Body of pancreas (tissue), 4 donors: ENCODE measurements around the gene PINLYP.

Experiments
- POLR2A ChIP-seq, 3 donors: fragments of 450-650 bp; IDR thresholded peaks; one replicate each; pipeline ENCODE4 v1.6.1; 2016; ENCODE audit warnings: antibody characterized with exemption in 3 of 3, mild to moderate bottlenecking in 2 of 3
- TF ChIP-seq, protein P1 (sequence below), 7 experiments: fragments of 450-650 bp in 4 of 7; fragments of 200-600 bp in 3 of 7; sonication (generic) in 3 of 7; IDR thresholded peaks; one replicate each; pipeline ENCODE4 v1.5.1; 2016 to 2019; ENCODE audit warnings: antibody characterized with exemption in 7 of 7

DNA sequence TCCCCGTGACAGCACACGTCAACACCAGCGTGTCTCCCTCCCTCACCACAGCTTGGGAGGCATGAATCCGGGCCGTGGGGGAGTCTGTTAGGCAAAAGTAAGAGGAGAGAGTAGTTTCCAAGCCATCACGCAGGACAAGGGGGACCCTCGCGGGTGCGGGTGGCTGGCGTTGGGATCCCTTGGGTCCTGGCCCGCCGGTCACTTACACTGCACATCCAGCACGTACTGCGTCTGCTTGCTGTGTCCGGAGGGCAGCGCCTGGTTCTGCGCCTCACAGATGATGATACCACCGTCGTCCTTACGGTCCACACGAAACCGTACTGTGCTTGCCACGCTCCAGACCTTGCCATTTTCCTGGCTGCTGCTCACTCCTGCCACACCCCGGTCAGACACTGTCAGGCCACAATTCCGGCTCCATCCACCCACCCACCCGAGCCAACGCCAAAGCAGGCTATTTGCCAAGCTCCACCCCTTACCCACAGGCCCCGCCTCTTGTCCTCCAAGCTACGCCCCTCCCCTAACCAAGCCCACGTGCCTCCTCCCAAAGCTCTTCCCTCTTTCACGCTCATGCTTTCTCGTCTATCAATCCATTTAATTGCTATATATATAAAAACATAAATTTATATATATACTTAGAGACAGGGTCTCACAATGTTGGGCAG lies 50.4 kb downstream of the PINLYP start:
- TF ChIP-seq, protein P1, sequence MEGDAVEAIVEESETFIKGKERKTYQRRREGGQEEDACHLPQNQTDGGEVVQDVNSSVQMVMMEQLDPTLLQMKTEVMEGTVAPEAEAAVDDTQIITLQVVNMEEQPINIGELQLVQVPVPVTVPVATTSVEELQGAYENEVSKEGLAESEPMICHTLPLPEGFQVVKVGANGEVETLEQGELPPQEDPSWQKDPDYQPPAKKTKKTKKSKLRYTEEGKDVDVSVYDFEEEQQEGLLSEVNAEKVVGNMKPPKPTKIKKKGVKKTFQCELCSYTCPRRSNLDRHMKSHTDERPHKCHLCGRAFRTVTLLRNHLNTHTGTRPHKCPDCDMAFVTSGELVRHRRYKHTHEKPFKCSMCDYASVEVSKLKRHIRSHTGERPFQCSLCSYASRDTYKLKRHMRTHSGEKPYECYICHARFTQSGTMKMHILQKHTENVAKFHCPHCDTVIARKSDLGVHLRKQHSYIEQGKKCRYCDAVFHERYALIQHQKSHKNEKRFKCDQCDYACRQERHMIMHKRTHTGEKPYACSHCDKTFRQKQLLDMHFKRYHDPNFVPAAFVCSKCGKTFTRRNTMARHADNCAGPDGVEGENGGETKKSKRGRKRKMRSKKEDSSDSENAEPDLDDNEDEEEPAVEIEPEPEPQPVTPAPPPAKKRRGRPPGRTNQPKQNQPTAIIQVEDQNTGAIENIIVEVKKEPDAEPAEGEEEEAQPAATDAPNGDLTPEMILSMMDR (IDR thresholded peaks at IDR 0.05): no peak
- no peak for TF ChIP-seq POLR2A (IDR thresholded peaks at IDR 0.05)
